HCT116 (cell line): Measurements from ENCODE around the gene NPSR1. TPM values are rescaled to one million over a fixed set of nuclear protein-coding genes. Genes with fewer than 3 reads are reported as not detected.

Experiments
- ATAC-seq: fragments of 200-7000 bp; cut with Tn5 transposase; 2 replicates; pipeline ENCODE4 v1.9.1; 2020; ENCODE audit warnings: mild to moderate bottlenecking, moderate library complexity
- BruUV-seq: library from RNA; stranded (reverse); fragments of 400-500 nt; replicated peaks from 2 replicates; lab custom pipeline; 2021; lab: Mats Ljungman, UMichigan
- CTCF ChIA-PET: fragments of 300-600 bp; sonication (Branson Sonifier 250); formaldehyde crosslinking; loops from one replicate; lab custom pipeline; 2021; ENCODE audit warnings: antibody characterized with exemption; lab: Charles Lee
- POLR2A ChIA-PET: fragments of 300-600, 350-600 bp; sonication (Branson Sonifier 250); formaldehyde crosslinking; loops from one replicate; lab custom pipeline; 2021; ENCODE audit warnings: antibody characterized with exemption; lab: Charles Lee
- RAD21 ChIA-PET, 2 experiments: fragments of 300-600 bp; sonication (Branson Sonifier 250); formaldehyde crosslinking; loops; one replicate each; lab custom pipeline; 2023; ENCODE audit warnings: low total read pairs in 2 of 2; ENCODE audit not compliant: uncharacterized antibody in 2 of 2, unreplicated experiment in 2 of 2, low non-redundant PET in 1 of 2; lab: Charles Lee
- DNase-seq: peaks from one replicate; pipeline ENCODE4 v3.0.0-alpha.2; 2010; ENCODE audit warnings: low read depth, low spot score
- H2AFZ ChIP-seq: fragments of 200-600 bp; shearing (Covaris generic), sonication (generic); 2 replicates; pipeline ENCODE4 v1.6.1; 2017; ENCODE audit warnings: low read depth, mixed run types, mixed read lengths, antibody characterized with exemption, low read length; ENCODE audit not compliant: poor library complexity, severe bottlenecking
- H3K27ac ChIP-seq: 2 replicates; pipeline ENCODE4 v1.5.1; 2012; ENCODE audit warnings: low read depth, low read length
- H3K27me3 ChIP-seq: fragments of 200-600 bp; sonication (generic); 2 replicates; pipeline ENCODE4 v1.6.1; 2016; ENCODE audit warnings: mixed run types, low read length, mixed read lengths; ENCODE audit not compliant: insufficient read depth
- H3K36me3 ChIP-seq, 2 experiments: fragments of 200-500 bp in 1 of 2; fragments of 200-600 bp in 1 of 2; sonication (Bioruptor generic) in 1 of 2; sonication (generic) in 1 of 2; 2 replicates each; pipeline versions ENCODE4 v1.5.1 to v1.6.1; 2014 to 2016; ENCODE audit warnings: low read length in 2 of 2, inconsistent platforms in 1 of 2, mixed read lengths in 1 of 2, mixed run types in 1 of 2; ENCODE audit not compliant: insufficient read depth in 2 of 2, control insufficient read depth in 1 of 2
- H3K4me1 ChIP-seq, 2 experiments: fragments of 200-600 bp in 1 of 2; sonication (generic) in 1 of 2; 2 replicates each; pipeline versions ENCODE4 v1.5.1 to v1.6.1; 2012 to 2017; ENCODE audit warnings: low read length in 2 of 2, inconsistent platforms in 1 of 2, mild to moderate bottlenecking in 1 of 2, mixed read lengths in 1 of 2, mixed run types in 1 of 2, moderate library complexity in 1 of 2; ENCODE audit not compliant: insufficient read depth in 2 of 2, control insufficient read depth in 1 of 2
- H3K4me2 ChIP-seq: fragments of 200-600 bp; sonication (generic); 2 replicates; pipeline ENCODE4 v1.6.1; 2017; ENCODE audit warnings: mixed run types, low read length, mixed read lengths
- H3K4me3 ChIP-seq, 2 experiments: fragments of 200-600 bp in 1 of 2; sonication (generic) in 1 of 2; replicated peaks in 1 of 2; 2 replicates each; pipeline ENCODE4 v1.5.1; 2011 to 2016; ENCODE audit warnings: low read length in 2 of 2, control low read depth in 1 of 2, low read depth in 1 of 2, mild to moderate bottlenecking in 1 of 2, mixed read lengths in 1 of 2, mixed run types in 1 of 2
- H3K79me2 ChIP-seq: fragments of 200-600 bp; sonication (generic); 2 replicates; pipeline ENCODE4 v1.6.1; 2017; ENCODE audit warnings: mild to moderate bottlenecking, mixed run types, low read length, moderate library complexity, mixed read lengths; ENCODE audit not compliant: insufficient read depth
- H3K9ac ChIP-seq: fragments of 200-600 bp; sonication (generic); 2 replicates; pipeline ENCODE4 v1.6.1; 2016; ENCODE audit warnings: low read length, mixed read lengths
- H3K9me2 ChIP-seq: fragments of 200-600 bp; sonication (generic), shearing (Covaris generic); 2 replicates; pipeline ENCODE4 v1.6.1; 2017; ENCODE audit warnings: mixed run types, mild to moderate bottlenecking, moderate library complexity; ENCODE audit not compliant: insufficient read depth
- H3K9me3 ChIP-seq, 2 experiments: fragments of 200-500 bp in 1 of 2; fragments of 200-600 bp in 1 of 2; sonication (Bioruptor generic) in 1 of 2; sonication (generic) in 1 of 2; 2 replicates each; pipeline ENCODE4 v1.6.1; 2014 to 2017; ENCODE audit warnings: low read length in 2 of 2, mixed read lengths in 2 of 2, inconsistent platforms in 1 of 2, low read depth in 1 of 2, mild to moderate bottlenecking in 1 of 2, mixed run types in 1 of 2, moderate library complexity in 1 of 2; ENCODE audit not compliant: control insufficient read depth in 1 of 2, insufficient read depth in 1 of 2
- H4K20me1 ChIP-seq: fragments of 200-600 bp; sonication (generic), shearing (Covaris generic); 2 replicates; pipeline ENCODE4 v1.6.1; 2017; ENCODE audit warnings: mixed run types, mild to moderate bottlenecking, moderate library complexity; ENCODE audit not compliant: insufficient read depth
- CBX3 ChIP-seq: IDR thresholded peaks from 2 replicates; pipeline ENCODE4 v1.6.1; 2012; ENCODE audit warnings: low read depth
- CEBPB ChIP-seq: IDR thresholded peaks from 2 replicates; pipeline ENCODE4 v1.6.1; 2012; ENCODE audit warnings: low read depth
- CTCF ChIP-seq, 3 experiments: fragments of 200-600 bp in 1 of 3; sonication (generic) in 1 of 3; IDR thresholded peaks in 2 of 3; conservative IDR thresholded peaks in 1 of 3; 2 replicates each; pipeline ENCODE4 v1.5.1; 2012 to 2017; ENCODE audit warnings: low read depth in 2 of 3, low read length in 2 of 3, antibody characterized with exemption in 1 of 3, borderline replicate concordance in 1 of 3, control low read depth in 1 of 3, mild to moderate bottlenecking in 1 of 3, mixed read lengths in 1 of 3, mixed run types in 1 of 3, moderate library complexity in 1 of 3; ENCODE audit not compliant: insufficient read depth in 1 of 3
- EGR1 ChIP-seq: IDR thresholded peaks from 2 replicates; pipeline ENCODE4 v1.6.1; 2012; ENCODE audit warnings: low read depth
- EZH2 ChIP-seq: fragments of 200-600 bp; sonication (generic); IDR thresholded peaks from 2 replicates; pipeline ENCODE4 v1.6.1; 2017; ENCODE audit warnings: antibody characterized with exemption, mixed run types
- EZH2phosphoT487 ChIP-seq: fragments of 200-600 bp; IDR thresholded peaks from 2 replicates; pipeline ENCODE4 v1.6.1; 2018; ENCODE audit warnings: antibody characterized with exemption, borderline replicate concordance
- JUND ChIP-seq: IDR thresholded peaks from 2 replicates; pipeline ENCODE4 v1.6.1; 2012
- POLR2AphosphoS5 ChIP-seq: IDR thresholded peaks from 2 replicates; pipeline ENCODE4 v1.6.1; 2011; ENCODE audit warnings: mild to moderate bottlenecking, low read depth, low read length, moderate library complexity
- RAD21 ChIP-seq: IDR thresholded peaks from 2 replicates; pipeline ENCODE4 v1.6.1; 2012; ENCODE audit warnings: low read depth, mild to moderate bottlenecking
- REST ChIP-seq: IDR thresholded peaks from 2 replicates; pipeline ENCODE4 v1.6.1; 2012; ENCODE audit warnings: low read depth
- SP1 ChIP-seq: IDR thresholded peaks from 2 replicates; pipeline ENCODE4 v1.6.1; 2012; ENCODE audit warnings: low read depth
- SRF ChIP-seq: IDR thresholded peaks from 2 replicates; pipeline ENCODE4 v1.6.1; 2012; ENCODE audit warnings: low read depth
- YY1 ChIP-seq: IDR thresholded peaks from 2 replicates; pipeline ENCODE4 v1.6.1; 2011; ENCODE audit warnings: low read length, low read depth, moderate library complexity, mild to moderate bottlenecking; ENCODE audit not compliant: insufficient replicate concordance; ENCODE audit errors: extremely low read depth
- ZBTB33 ChIP-seq: IDR thresholded peaks from 2 replicates; pipeline ENCODE4 v1.6.1; 2011; ENCODE audit warnings: mild to moderate bottlenecking, low read length, moderate library complexity; ENCODE audit not compliant: insufficient replicate concordance; ENCODE audit errors: extremely low read depth
- ZFX ChIP-seq: fragments of 450-650 bp; IDR thresholded peaks from 2 replicates; pipeline ENCODE4 v1.6.1; 2017
- intact Hi-C: fragments of 100-400 bp; cut with micrococcal nuclease; formaldehyde crosslinking; loops from 2 replicates; pipeline ENCODE4 v1.10.0; 2022
- total RNA-seq: library from RNA; stranded (reverse); gene quantifications from one replicate; pipeline ENCODE4 v1.2.1, GENCODE V29; 2021; ENCODE audit not compliant: unreplicated experiment

The NPSR1 gene
- total RNA-seq, 1 experiment from 2014 or later = not detected

- Histone ChIP-seq H3K27me3 (no peaks in the 10 kb centered on the region), H3K79me2 (no peaks in the 10 kb centered on the region), H2AFZ (no peak overlapping the region), H3K27ac (no peak overlapping the region), H3K9ac (no peak overlapping the region), H3K9me3 (no peaks in the 10 kb centered on the region), H3K4me2 (no peak overlapping the region), H3K4me1 (peaks cover 17 to 31% of the 10 kb centered on the region in 2 experiments; a peak in 3 of 4 replicates), H3K9me2 (no peaks in the 10 kb centered on the region), H3K4me3 (no peak overlapping the region), H4K20me1 (no peaks in the 10 kb centered on the region), H3K36me3 (no peaks in the 10 kb centered on the region)
- intact Hi-C loops = no loop called here
- DNase-seq = no peak
- ATAC-seq = no peak
- TF ChIP-seq EZH2phosphoT487 (no peak), RAD21 (no peak), CTCF (IDR thresholded peaks at IDR 0.05 in 2 of 3, conservative IDR thresholded peaks at IDR 0.05 in 1 of 3; ENCODE audit: borderline replicate concordance in 1 of 3, insufficient read depth in 1 of 3, low read depth in 2 of 3, low read length in 2 of 3) (no peak), CEBPB (no peak), JUND (no peak), SRF (no peak), REST (no peak), ZFX (no peak), YY1 (no peak), ZBTB33 (no peak), POLR2AphosphoS5 (no peak), EGR1 (no peak), CBX3 (no peak), SP1 (no peak), EZH2 (no peak)
- ChIA-PET RAD21 (no interaction called here), POLR2A (interaction anchor here (0.5 kb wide), 1 partner anchor 13 kb away, joined by 3 read pairs; no protein-coding TSS in a partner anchor), CTCF (no interaction called here)
- no TSS peak for BruUV-seq
These were observed 183.3 kb downstream of the NPSR1 start for GRCh38 chr7:34841326-34841725.
